ENCODE measurements around the gene MAML2.

MAML2 gene

DNA sequence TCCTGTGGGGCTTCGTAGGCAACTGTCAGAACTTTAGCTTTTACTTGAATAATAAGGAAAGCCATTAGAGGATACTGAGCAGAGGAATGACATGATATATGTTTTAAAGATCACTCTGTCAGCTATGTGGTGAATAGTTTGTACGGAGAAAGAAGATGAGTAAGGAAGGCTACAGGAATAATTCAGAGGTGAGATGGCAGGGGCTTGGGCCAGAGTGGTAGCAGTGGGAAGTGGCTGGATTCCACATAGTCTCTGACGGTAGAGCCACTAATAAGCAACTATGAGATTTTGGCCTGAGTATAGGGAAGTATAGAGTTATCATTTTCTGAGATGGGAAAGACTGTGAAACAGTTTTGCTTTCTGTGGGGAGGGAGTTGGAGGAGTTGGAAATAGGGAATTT is 325.1 kb downstream of the MAML2 start:
- no peak overlapping the region for H3K4me3 ChIP-seq (ENCODE audit: low read length)
- TF ChIP-seq CTCF (conservative IDR thresholded peaks at IDR 0.05; ENCODE audit: low read length): no peak
- no peak for DNase-seq (ENCODE audit: low read depth)

DNA sequence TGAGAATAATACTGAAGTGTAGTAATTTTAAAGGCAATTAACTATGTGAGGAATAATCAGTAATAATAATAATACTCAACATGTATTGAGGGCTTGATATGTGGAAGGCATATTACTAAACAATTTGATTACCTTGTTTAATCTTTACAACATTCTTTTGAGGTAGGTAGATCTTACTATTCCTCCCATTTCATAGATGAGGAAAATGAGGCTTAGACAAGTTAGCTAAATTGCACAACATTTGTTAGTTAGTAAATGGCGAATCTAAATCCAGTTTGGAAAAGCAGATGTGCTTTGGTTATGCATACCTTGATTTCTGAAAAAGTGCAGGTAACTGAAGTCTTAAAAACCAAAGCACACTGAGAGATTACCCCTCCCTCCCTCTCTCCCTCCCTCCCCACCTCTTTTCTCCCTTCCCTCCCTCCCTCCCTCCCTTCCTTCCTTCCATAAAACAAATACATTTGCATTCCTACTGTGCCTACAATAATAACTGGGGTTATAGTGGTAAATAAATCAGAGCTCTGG is 326.0 kb downstream of the MAML2 start:
- H3K4me3 ChIP-seq (ENCODE audit: low read length): no peak overlapping the region
- no peak for DNase-seq (ENCODE audit: low read depth)
- no peak for TF ChIP-seq CTCF (conservative IDR thresholded peaks at IDR 0.05; ENCODE audit: low read length)

DNA sequence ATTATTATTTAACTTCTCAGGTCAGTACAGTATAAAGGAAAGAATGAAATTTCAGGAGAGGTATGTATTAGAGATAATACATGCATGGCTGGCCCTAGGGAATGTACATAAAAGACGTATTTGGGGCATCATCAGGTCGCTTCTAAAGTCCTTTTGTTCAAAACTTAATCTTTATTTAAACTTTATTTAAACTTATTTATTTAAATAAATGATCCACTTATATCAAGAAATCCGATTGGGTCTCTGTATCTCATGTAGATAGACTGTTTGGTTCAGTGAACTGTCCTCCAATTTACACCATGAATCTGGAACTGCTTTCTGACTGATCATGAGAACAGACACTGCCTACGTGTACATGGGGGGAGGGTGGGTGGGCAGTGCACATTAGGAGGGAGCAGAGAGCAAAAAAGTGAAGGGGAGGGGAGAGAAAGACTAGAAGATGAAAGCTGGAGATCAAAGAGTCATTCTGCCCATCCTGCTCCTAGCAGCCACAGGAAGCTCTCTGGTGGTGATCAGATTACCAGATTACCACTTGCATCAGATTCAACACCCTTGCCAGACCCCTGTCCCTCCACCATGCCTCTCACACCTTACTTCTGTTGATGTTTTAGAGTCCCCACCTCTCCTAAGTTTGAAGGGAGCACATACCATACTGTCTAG is 327.0 kb downstream of the MAML2 start:
- DNase-seq (ENCODE audit: low read depth): no peak
- no peak for TF ChIP-seq CTCF (conservative IDR thresholded peaks at IDR 0.05; ENCODE audit: low read length)

GRCh38 chr11:96014217-96014616 is 328.8 kb downstream of the MAML2 start:
- no peak overlapping the region for H3K4me3 ChIP-seq (ENCODE audit: low read length)

More for the DNA sequence above, 327.0 kb downstream of the MAML2 start:
- no peak overlapping the region for H3K4me3 ChIP-seq (ENCODE audit: low read length)

GRCh38 chr11:96013461-96014213 is 329.4 kb downstream of the MAML2 start:
- no peak for DNase-seq (ENCODE audit: low read depth)
- TF ChIP-seq CTCF (conservative IDR thresholded peaks at IDR 0.05; ENCODE audit: low read length): no peak
- H3K4me3 ChIP-seq (ENCODE audit: low read length): no peak overlapping the region

More at GRCh38 chr11:96014217-96014616, 328.8 kb downstream of the MAML2 start:
- TF ChIP-seq CTCF (conservative IDR thresholded peaks at IDR 0.05; ENCODE audit: low read length): no peak
- DNase-seq (ENCODE audit: low read depth): peak; percentile 60

DNA sequence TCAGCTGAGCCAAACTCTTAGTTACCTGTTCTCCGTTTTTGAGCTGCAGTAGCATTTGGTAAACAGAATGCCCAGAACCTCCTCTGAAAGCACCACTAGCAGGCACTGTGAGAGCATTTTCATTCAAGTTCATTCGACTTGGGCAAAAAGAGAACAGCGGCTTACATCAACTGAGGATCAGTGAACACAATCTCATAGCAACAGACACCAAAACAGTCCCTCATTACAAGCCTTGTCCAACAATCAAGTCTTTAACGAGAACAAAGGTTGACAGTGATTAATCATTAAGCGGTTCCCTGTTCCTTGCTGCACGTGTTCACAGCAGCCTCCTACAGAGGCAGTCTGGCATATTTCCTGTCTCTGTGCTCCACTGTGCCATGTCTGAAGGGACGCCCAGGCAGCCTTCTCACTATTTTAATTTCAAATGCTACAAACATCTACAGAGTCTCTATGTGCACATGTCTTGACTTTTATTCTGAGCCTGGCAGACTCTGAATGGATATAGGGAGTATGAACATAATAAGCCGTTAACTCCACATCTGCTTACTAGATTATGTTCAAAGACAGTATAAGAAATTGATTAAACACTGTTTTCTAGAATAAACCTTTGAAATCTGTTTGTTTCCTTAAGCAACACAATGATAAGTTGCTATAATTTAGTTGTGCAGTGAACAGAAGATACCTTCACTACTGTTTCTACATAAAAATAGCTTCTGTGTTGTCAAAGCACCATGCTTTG is 330.7 kb downstream of the MAML2 start:
- peak; percentile 82 for DNase-seq (ENCODE audit: low read depth)
- peak; percentile 90 for TF ChIP-seq CTCF (conservative IDR thresholded peaks at IDR 0.05; ENCODE audit: low read length)
- no peak overlapping the region for H3K4me3 ChIP-seq (ENCODE audit: low read length)

Data from AG10803 (cell line).